K562 (cell line): ENCODE data around the gene SYNPR. TPM values are rescaled to one million over a fixed set of nuclear protein-coding genes. Genes with fewer than 3 reads are reported as not detected.

ENCODE experiments used
- CBX1 ChIP-seq: sonication (generic); IDR thresholded peaks from 2 replicates; pipeline ENCODE4 v1.6.1; 2016; ENCODE audit warnings: antibody characterized with exemption, low read depth, mild to moderate bottlenecking
- CEBPZ ChIP-seq: fragments of 150-350 bp; IDR thresholded peaks from 2 replicates; pipeline ENCODE4 v1.6.1; 2014; ENCODE audit warnings: low read depth, mild to moderate bottlenecking, low read length, borderline replicate concordance
- GTF2E2 ChIP-seq: fragments of 200-800 bp; sonication (Bioruptor generic); IDR thresholded peaks from 2 replicates; pipeline ENCODE4 v1.6.1; 2016; ENCODE audit warnings: missing genetic modification characterization, missing compliant biosample characterization
- HDAC3 ChIP-seq: fragments of 450-650 bp; IDR thresholded peaks from 2 replicates; pipeline ENCODE4 v1.6.1; 2018; ENCODE audit warnings: borderline replicate concordance, mild to moderate bottlenecking, moderate library complexity; ENCODE audit not compliant: partially characterized antibody
- KAT8 ChIP-seq: fragments of 450-650 bp; IDR thresholded peaks from 2 replicates; pipeline ENCODE4 v1.6.1; 2016; ENCODE audit warnings: low read depth, mild to moderate bottlenecking
- NFRKB ChIP-seq: fragments of 450-650 bp; IDR thresholded peaks from 2 replicates; pipeline ENCODE4 v1.6.1; 2016; ENCODE audit warnings: low read depth
- RAD21 ChIP-seq, 2 experiments: fragments of 250-450 bp in 1 of 2; fragments of 450-650 bp in 1 of 2; sonication (Bioruptor Pico) in 1 of 2; formaldehyde crosslinking in 1 of 2; IDR thresholded peaks in 1 of 2; conservative IDR thresholded peaks in 1 of 2; 2 replicates each; pipeline versions ENCODE4 v1.4.0 to v1.8.0; 2020 to 2022; ENCODE audit warnings: mild to moderate bottlenecking in 2 of 2, moderate library complexity in 1 of 2
- TBL1XR1 ChIP-seq, 2 experiments: IDR thresholded peaks; 2 replicates each; pipeline ENCODE4 v1.6.1; 2012; ENCODE audit warnings: improper control_type of control experiment in 2 of 2, low read length in 2 of 2, mild to moderate bottlenecking in 1 of 2
- ZNF431 ChIP-seq: sonication (generic); formaldehyde crosslinking; IDR thresholded peaks from 2 replicates; pipeline ENCODE4 v1.8.0; 2022; ENCODE audit warnings: mild to moderate bottlenecking, missing genetic modification reagents
- polyA plus RNA-seq, 8 experiments: library from polyadenylated mRNA; depleted of rRNA in 4 of 8; stranded (reverse) in 5 of 8; unstranded in 3 of 8; fragments of >200 nt; fragmentation: Nextera tagmentation in 2 of 8; fragmentation: Illumina TruSeq in 1 of 8; extraction: Ambion mirVana in 2 of 8; extraction: Trizol in 1 of 8; gene quantifications; 2 replicates each; pipeline versions ENCODE4 v1.2.1 to v1.2.3, GENCODE V29; 2011 to 2014; ENCODE audit warnings: inconsistent platforms in 1 of 8, missing spikeins in 1 of 8
- total RNA-seq, 7 experiments: library from RNA; depleted of rRNA in 6 of 7; stranded (reverse); fragments of >200 nt in 6 of 7; fragmentation: Illumina TruSeq in 2 of 7; extraction: Trizol in 2 of 7; gene quantifications; 2 replicates each; pipeline versions ENCODE4 v1.2.1 to v1.2.3, GENCODE V29; 2011 to 2021; ENCODE audit warnings: low replicate concordance in 1 of 7
- TF ChIP-seq, protein P1 (sequence below): fragments of 450-650 bp; IDR thresholded peaks from 2 replicates; pipeline ENCODE4 v1.6.1; 2016; ENCODE audit warnings: mild to moderate bottlenecking

The SYNPR gene
- total and polyA plus RNA-seq, 9 of the 15 experiments (the other 6 are each of a cell fraction or from before 2014, with no cell fraction given), result not detected

DNA sequence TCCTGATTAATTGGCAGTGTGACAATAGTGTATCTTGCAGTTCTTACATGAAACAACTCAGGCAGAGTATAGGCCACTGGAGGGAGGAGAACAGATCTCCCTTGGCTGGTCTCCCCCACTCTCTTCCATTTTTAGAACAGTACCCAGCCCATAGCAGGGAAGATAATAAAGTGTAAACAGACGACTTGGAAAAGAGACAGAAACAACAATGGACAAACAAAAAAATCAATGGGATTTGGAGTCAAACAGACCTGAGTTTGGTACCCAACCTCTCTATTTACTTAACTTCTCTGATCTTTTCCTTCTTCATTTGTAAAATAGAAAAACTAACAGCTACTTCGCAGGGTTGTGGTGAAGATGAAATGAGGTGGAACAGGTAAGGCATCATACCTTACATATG is 315.7 kb downstream of the SYNPR start (continued):
- TF ChIP-seq GTF2E2, result no peak
- TF ChIP-seq HDAC3, result no peak
- no peak for TF ChIP-seq KAT8
- TF ChIP-seq CBX1, result no peak
- no peak for TF ChIP-seq NFRKB
- no peak for TF ChIP-seq CEBPZ
- no peak for TF ChIP-seq TBL1XR1 (IDR thresholded peaks at IDR 0.05; ENCODE audit: low read length in 2 of 2)
- TF ChIP-seq, protein P1, sequence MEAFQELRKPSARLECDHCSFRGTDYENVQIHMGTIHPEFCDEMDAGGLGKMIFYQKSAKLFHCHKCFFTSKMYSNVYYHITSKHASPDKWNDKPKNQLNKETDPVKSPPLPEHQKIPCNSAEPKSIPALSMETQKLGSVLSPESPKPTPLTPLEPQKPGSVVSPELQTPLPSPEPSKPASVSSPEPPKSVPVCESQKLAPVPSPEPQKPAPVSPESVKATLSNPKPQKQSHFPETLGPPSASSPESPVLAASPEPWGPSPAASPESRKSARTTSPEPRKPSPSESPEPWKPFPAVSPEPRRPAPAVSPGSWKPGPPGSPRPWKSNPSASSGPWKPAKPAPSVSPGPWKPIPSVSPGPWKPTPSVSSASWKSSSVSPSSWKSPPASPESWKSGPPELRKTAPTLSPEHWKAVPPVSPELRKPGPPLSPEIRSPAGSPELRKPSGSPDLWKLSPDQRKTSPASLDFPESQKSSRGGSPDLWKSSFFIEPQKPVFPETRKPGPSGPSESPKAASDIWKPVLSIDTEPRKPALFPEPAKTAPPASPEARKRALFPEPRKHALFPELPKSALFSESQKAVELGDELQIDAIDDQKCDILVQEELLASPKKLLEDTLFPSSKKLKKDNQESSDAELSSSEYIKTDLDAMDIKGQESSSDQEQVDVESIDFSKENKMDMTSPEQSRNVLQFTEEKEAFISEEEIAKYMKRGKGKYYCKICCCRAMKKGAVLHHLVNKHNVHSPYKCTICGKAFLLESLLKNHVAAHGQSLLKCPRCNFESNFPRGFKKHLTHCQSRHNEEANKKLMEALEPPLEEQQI, result no peak
- TF ChIP-seq ZNF431, result no peak
- TF ChIP-seq RAD21 (CRISPR knock-in tag; conservative IDR thresholded peaks at IDR 0.05 in 1 of 2, IDR thresholded peaks at IDR 0.05 in 1 of 2), result no peak
